ENCODE results near the gene TACR1.
"Not testable (repeated sequence)": the region's sequence is repeated elsewhere in the genome, so short reads cannot be mapped to it uniquely, and the experiment has no call there.

The TACR1 gene

GRCh38 chr2:75174519-75174918, 24.8 kb downstream of the TACR1 start:
- Mint-ChIP-seq H3K4me1 (no peaks in the 10 kb centered on the region), H3K9me3 (peaks cover 3% of the 10 kb centered on the region), H3K27me3 (peaks cover 10% of the 10 kb centered on the region), H3K36me3 (no peaks in the 10 kb centered on the region), H3K4me3 (no peak overlapping the region), H3K27ac (no peak overlapping the region)
- ATAC-seq, result no peak

- Mint-ChIP-seq H3K36me3 (no peaks in the 10 kb centered on the region), H3K4me3 (no peak overlapping the region)
These were observed 25.6 kb downstream of the TACR1 start for GRCh38 chr2:75173740-75174139.

GRCh38 chr2:75171423-75171822, 27.9 kb downstream of the TACR1 start:
- not testable (repeated sequence) for H3K27ac Mint-ChIP-seq, H3K9me3 Mint-ChIP-seq, H3K36me3 Mint-ChIP-seq, H3K27me3 Mint-ChIP-seq, ATAC-seq, H3K4me3 Mint-ChIP-seq, H3K4me1 Mint-ChIP-seq

More at GRCh38 chr2:75173740-75174139, 25.6 kb downstream of the TACR1 start:
- Mint-ChIP-seq H3K9me3 (peaks cover 3% of the 10 kb centered on the region), H3K27ac (no peak overlapping the region), H3K4me1 (no peaks in the 10 kb centered on the region), H3K27me3 (peaks cover 10% of the 10 kb centered on the region)
- no peak for ATAC-seq

- no peak for ATAC-seq
- peaks cover 3% of the 10 kb centered on the region for H3K9me3 Mint-ChIP-seq
- no peak overlapping the region for H3K27ac Mint-ChIP-seq
These were observed 28.4 kb downstream of the TACR1 start for GRCh38 chr2:75170889-75171288.

GRCh38 chr2:75168186-75168585, 31.1 kb downstream of the TACR1 start:
- no peak overlapping the region for H3K27ac Mint-ChIP-seq
- no peak for ATAC-seq
- H3K4me3 Mint-ChIP-seq, result no peak overlapping the region
- H3K27me3 Mint-ChIP-seq, result peaks cover 10% of the 10 kb centered on the region
- H3K4me1 Mint-ChIP-seq, result no peaks in the 10 kb centered on the region
- H3K9me3 Mint-ChIP-seq, result peaks cover 3% of the 10 kb centered on the region
- H3K36me3 Mint-ChIP-seq, result no peaks in the 10 kb centered on the region

More at GRCh38 chr2:75170889-75171288, 28.4 kb downstream of the TACR1 start:
- Mint-ChIP-seq H3K4me1 (no peaks in the 10 kb centered on the region), H3K36me3 (no peaks in the 10 kb centered on the region), H3K4me3 (no peak overlapping the region), H3K27me3 (peaks cover 10% of the 10 kb centered on the region)

GRCh38 chr2:75166491-75166890, 32.8 kb downstream of the TACR1 start:
- Mint-ChIP-seq H3K4me3 (no peak overlapping the region), H3K9me3 (peaks cover 3% of the 10 kb centered on the region), H3K36me3 (no peaks in the 10 kb centered on the region), H3K27me3 (peaks cover 10% of the 10 kb centered on the region), H3K4me1 (no peaks in the 10 kb centered on the region), H3K27ac (no peak overlapping the region)
- ATAC-seq, result no peak

GRCh38 chr2:75162897-75163296, 36.4 kb downstream of the TACR1 start:
- Mint-ChIP-seq H3K9me3 (no peaks in the 10 kb centered on the region), H3K36me3 (no peaks in the 10 kb centered on the region), H3K4me3 (no peak overlapping the region), H3K27me3 (peaks cover 15% of the 10 kb centered on the region), H3K4me1 (no peaks in the 10 kb centered on the region), H3K27ac (no peak overlapping the region)
- ATAC-seq, result no peak

GRCh38 chr2:75162259-75162658, 37.1 kb downstream of the TACR1 start:
- no peak overlapping the region for H3K27ac Mint-ChIP-seq
- ATAC-seq, result no peak
- no peaks in the 10 kb centered on the region for H3K36me3 Mint-ChIP-seq
- H3K4me3 Mint-ChIP-seq, result no peak overlapping the region
- no peaks in the 10 kb centered on the region for H3K9me3 Mint-ChIP-seq
- peaks cover 15% of the 10 kb centered on the region for H3K27me3 Mint-ChIP-seq
- no peaks in the 10 kb centered on the region for H3K4me1 Mint-ChIP-seq

- H3K4me3 Mint-ChIP-seq, result no peak overlapping the region
These were observed 41.9 kb downstream of the TACR1 start for GRCh38 chr2:75157435-75157834.

GRCh38 chr2:75155115-75155514, 44.2 kb downstream of the TACR1 start:
- Mint-ChIP-seq H3K4me1 (no peaks in the 10 kb centered on the region), H3K4me3 (no peak overlapping the region), H3K27me3 (peaks cover 21% of the 10 kb centered on the region), H3K27ac (no peak overlapping the region), H3K36me3 (peaks cover 10% of the 10 kb centered on the region), H3K9me3 (no peaks in the 10 kb centered on the region)
- no peak for ATAC-seq

More at GRCh38 chr2:75157435-75157834, 41.9 kb downstream of the TACR1 start:
- Mint-ChIP-seq H3K9me3 (no peaks in the 10 kb centered on the region), H3K27me3 (peaks cover 27% of the 10 kb centered on the region), H3K27ac (no peak overlapping the region), H3K4me1 (no peaks in the 10 kb centered on the region), H3K36me3 (peaks cover 10% of the 10 kb centered on the region)
- ATAC-seq, result no peak

GRCh38 chr2:75153221-75153620, 46.1 kb downstream of the TACR1 start:
- Mint-ChIP-seq H3K27me3 (peaks cover 12% of the 10 kb centered on the region), H3K27ac (no peak overlapping the region), H3K36me3 (peaks cover 10% of the 10 kb centered on the region), H3K9me3 (no peaks in the 10 kb centered on the region), H3K4me1 (peaks cover 8% of the 10 kb centered on the region), H3K4me3 (no peak overlapping the region)
- ATAC-seq, result no peak

GRCh38 chr2:75152243-75152642, 47.1 kb downstream of the TACR1 start:
- not testable (repeated sequence) for H3K9me3 Mint-ChIP-seq, H3K27ac Mint-ChIP-seq, H3K4me3 Mint-ChIP-seq, H3K4me1 Mint-ChIP-seq, ATAC-seq
- Mint-ChIP-seq H3K36me3 (peaks cover 10% of the 10 kb centered on the region), H3K27me3 (peaks cover 12% of the 10 kb centered on the region)

- not testable (repeated sequence) for H3K27ac Mint-ChIP-seq, H3K27me3 Mint-ChIP-seq, H3K9me3 Mint-ChIP-seq
These were observed 51.4 kb downstream of the TACR1 start for GRCh38 chr2:75147884-75148283.

GRCh38 chr2:75146606-75147332, 52.6 kb downstream of the TACR1 start:
- Mint-ChIP-seq H3K27ac (no peak overlapping the region), H3K36me3 (no peaks in the 10 kb centered on the region), H3K27me3 (no peaks in the 10 kb centered on the region), H3K9me3 (no peaks in the 10 kb centered on the region), H3K4me3 (no peak overlapping the region), H3K4me1 (peaks cover 8% of the 10 kb centered on the region)
- no peak for ATAC-seq

More at GRCh38 chr2:75147884-75148283, 51.4 kb downstream of the TACR1 start:
- not testable (repeated sequence) for ATAC-seq, H3K36me3 Mint-ChIP-seq, H3K4me1 Mint-ChIP-seq, H3K4me3 Mint-ChIP-seq

- H3K9me3 Mint-ChIP-seq, ATAC-seq, H3K36me3 Mint-ChIP-seq, H3K27ac Mint-ChIP-seq, H3K4me3 Mint-ChIP-seq, H3K4me1 Mint-ChIP-seq, H3K27me3 Mint-ChIP-seq: not testable (repeated sequence)
These were observed 53.1 kb downstream of the TACR1 start for GRCh38 chr2:75146221-75146605.

- H3K27me3 Mint-ChIP-seq, result no peaks in the 10 kb centered on the region
- no peak overlapping the region for H3K4me3 Mint-ChIP-seq
- H3K9me3 Mint-ChIP-seq, result no peaks in the 10 kb centered on the region
- no peaks in the 10 kb centered on the region for H3K36me3 Mint-ChIP-seq
- no peak overlapping the region for H3K27ac Mint-ChIP-seq
- no peaks in the 10 kb centered on the region for H3K4me1 Mint-ChIP-seq
- no peak for ATAC-seq
These were observed 57.2 kb downstream of the TACR1 start for GRCh38 chr2:75142081-75142480.
